ENCODE data around the gene MLXIPL.
A peak's percentile ranks its signal among the peaks of the same experiment; 100 is the strongest.

- peak; percentile 11 for TF ChIP-seq CTCF (IDR thresholded peaks at IDR 0.05)
- no peak for TF ChIP-seq EZH2 (IDR thresholded peaks at IDR 0.05)
Observed at GRCh38 chr7:73626814-73627213, 2.5 kb upstream of the MLXIPL start.

All from neural progenitor cell (in vitro differentiated cells).